ENCODE measurements around the gene ALPP.

DNA sequence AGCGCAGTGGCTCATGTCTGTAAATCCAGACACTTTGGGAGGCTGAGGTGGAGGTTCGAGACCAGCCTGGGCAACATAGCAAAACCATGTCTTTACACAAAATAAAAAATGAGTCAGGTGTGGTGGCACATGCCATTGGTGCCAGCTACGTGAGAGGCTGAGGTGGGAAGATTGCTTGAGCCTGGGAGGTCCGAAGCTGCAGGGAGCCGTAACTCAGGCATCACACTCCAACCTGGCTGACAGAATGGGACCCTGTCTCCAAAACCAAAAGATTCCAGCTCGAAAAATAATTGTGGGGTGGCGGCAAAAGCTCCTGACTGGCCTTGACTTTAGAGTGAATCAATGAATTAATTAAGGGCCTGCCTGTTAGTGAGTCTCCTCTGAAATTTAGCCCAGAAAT lies 1.2 kb upstream of the ALPP start:
- TF ChIP-seq EZH2 (IDR thresholded peaks at IDR 0.05; ENCODE audit: insufficient read depth, poor library complexity, severe bottlenecking) = no peak
- TF ChIP-seq EZH2phosphoT487 (IDR thresholded peaks at IDR 0.05; ENCODE audit: insufficient read depth, low read depth) = no peak

Data from GM23248 (cell line).